Erythroblast (primary cell): Measurements from ENCODE around the gene PPARG.

Source experiments
- DNase-seq, 2 experiments: peaks; one replicate each; lab custom pipeline; 2025; lab: John Stamatoyannopoulos, UW
- GATA1 ChIP-seq: IDR thresholded peaks from 2 replicates; pipeline ENCODE4 v1.6.1; 2011; ENCODE audit warnings: low read depth, mild to moderate bottlenecking, control low read depth, low read length, moderate library complexity
- POLR2A ChIP-seq: IDR thresholded peaks from 2 replicates; pipeline ENCODE4 v1.6.1; 2011; ENCODE audit warnings: mild to moderate bottlenecking, low read length

PPARG gene

GRCh38 chr3:12479919-12480427 lies 191.1 kb downstream of the PPARG start:
- peak; percentile 43 to 61 for DNase-seq
- no peak for TF ChIP-seq GATA1
- TF ChIP-seq POLR2A, result no peak

- TF ChIP-seq GATA1 (no peak), POLR2A (no peak)
- peak; percentile 16 to 39 for DNase-seq
Observed at GRCh38 chr3:12483410-12483809, 194.5 kb downstream of the PPARG start.

- DNase-seq, result no peak
- no peak for TF ChIP-seq POLR2A
Observed at GRCh38 chr3:12483872-12484197, 195.0 kb downstream of the PPARG start.
